PC-3 (cell line): ENCODE results near the gene ARFIP1. TPM values are rescaled to one million over a fixed set of nuclear protein-coding genes. Genes with fewer than 3 reads are reported as not detected.

Source experiments
- ATAC-seq: fragments of 200-7000 bp; cut with Tn5 transposase; 2 replicates; pipeline ENCODE4 v1.9.1; 2020; ENCODE audit warnings: mild to moderate bottlenecking, moderate library complexity
- BruUV-seq: library from RNA; stranded (reverse); fragments of 400-500 nt; replicated peaks from 2 replicates; lab custom pipeline; 2021; lab: Mats Ljungman, UMichigan
- CTCF ChIA-PET: fragments of 300-600 bp; sonication (Branson Sonifier 250); formaldehyde crosslinking; loops from one replicate; lab custom pipeline; 2022; ENCODE audit warnings: antibody characterized with exemption; lab: Charles Lee
- POLR2A ChIA-PET: fragments of 300-600 bp; sonication (Branson Sonifier 250); formaldehyde crosslinking; loops from one replicate; lab custom pipeline; 2022; ENCODE audit warnings: antibody characterized with exemption; ENCODE audit not compliant: unreplicated experiment; lab: Charles Lee
- DNase-seq: peaks from one replicate; pipeline ENCODE4 v3.0.0-alpha.2; 2015
- H2AFZ ChIP-seq: fragments of 300-600 bp; sonication (generic); 2 replicates; pipeline ENCODE4 v1.6.0; 2016; ENCODE audit warnings: antibody characterized with exemption, low read length
- H3F3A ChIP-seq: fragments of 300-600 bp; sonication (generic); one replicate; pipeline ENCODE4 v1.6.0; 2017; ENCODE audit warnings: antibody characterized with exemption, low read length, control low read depth, mild to moderate bottlenecking; ENCODE audit not compliant: unreplicated experiment
- H3K27ac ChIP-seq: fragments of 300-600 bp; sonication (generic); 2 replicates; pipeline ENCODE4 v1.5.1; 2016; ENCODE audit warnings: mild to moderate bottlenecking, low read length
- H3K27me3 ChIP-seq: fragments of 300-600 bp; sonication (generic); 2 replicates; pipeline ENCODE4 v1.6.1; 2016; ENCODE audit warnings: low read length, mixed read lengths
- H3K36me3 ChIP-seq: fragments of 300-600 bp; sonication (generic); 2 replicates; pipeline ENCODE4 v1.6.1; 2016; ENCODE audit warnings: low read depth, mixed run types, low read length, mixed read lengths
- H3K4me1 ChIP-seq: fragments of 300-600 bp; sonication (generic); 2 replicates; pipeline ENCODE4 v1.5.1; 2016; ENCODE audit warnings: low read length; ENCODE audit not compliant: insufficient read depth
- H3K4me2 ChIP-seq: fragments of 300-600 bp; sonication (generic); 2 replicates; pipeline ENCODE4 v1.6.0; 2016; ENCODE audit warnings: low read length
- H3K4me3 ChIP-seq: fragments of 300-600 bp; sonication (generic); 2 replicates; pipeline ENCODE4 v1.5.1; 2016; ENCODE audit warnings: mild to moderate bottlenecking, low read length, mixed read lengths
- H3K79me2 ChIP-seq: fragments of 300-600 bp; sonication (generic); 2 replicates; pipeline ENCODE4 v1.6.1; 2017; ENCODE audit warnings: low read length, mixed read lengths
- H3K9ac ChIP-seq: fragments of 300-600 bp; sonication (generic); 2 replicates; pipeline ENCODE4 v1.6.0; 2016; ENCODE audit warnings: mild to moderate bottlenecking, low read length
- H3K9me2 ChIP-seq: fragments of 300-600 bp; sonication (generic); replicated peaks from 2 replicates; pipeline ENCODE4 v1.6.1; 2016; ENCODE audit warnings: mixed run types, low read length, mixed read lengths
- H3K9me3 ChIP-seq: fragments of 300-600 bp; sonication (generic); 2 replicates; pipeline ENCODE4 v1.6.1; 2016; ENCODE audit warnings: low read length, mixed read lengths
- H4K20me1 ChIP-seq: fragments of 300-600 bp; sonication (generic); 2 replicates; pipeline ENCODE4 v1.6.1; 2016; ENCODE audit warnings: low read length, mixed read lengths
- CTCF ChIP-seq: fragments of 300-600 bp; sonication (generic); conservative IDR thresholded peaks from 2 replicates; pipeline ENCODE4 v1.5.1; 2017; ENCODE audit warnings: antibody characterized with exemption, low read depth, mild to moderate bottlenecking, low read length
- EZH2 ChIP-seq: fragments of 300-600 bp; sonication (generic); IDR thresholded peaks from one replicate; pipeline ENCODE4 v1.6.1; 2017; ENCODE audit warnings: antibody characterized with exemption, mild to moderate bottlenecking, low read length; ENCODE audit not compliant: unreplicated experiment
- EZH2phosphoT487 ChIP-seq: fragments of 300-600 bp; sonication (generic); IDR thresholded peaks from 2 replicates; pipeline ENCODE4 v1.6.1; 2018; ENCODE audit warnings: mild to moderate bottlenecking, antibody characterized with exemption, low read length, borderline replicate concordance
- intact Hi-C: fragments of 100-400 bp; cut with micrococcal nuclease; formaldehyde crosslinking; loops from 2 replicates; pipeline ENCODE4 v1.9.0; 2023
- total RNA-seq: library from RNA; depleted of rRNA; stranded (reverse); fragments of >200 nt; gene quantifications from 2 replicates; pipeline ENCODE4 v1.2.3, GENCODE V29; 2014

The ARFIP1 gene
- total RNA-seq, 1 experiment from 2014 or later: 23.5 TPM

GRCh38 chr4:152881974-152882373 is 102.2 kb downstream of the ARFIP1 start:
- Histone ChIP-seq H3K27me3 (no peaks in the 10 kb centered on the region), H3K27ac (no peak overlapping the region), H3K79me2 (no peaks in the 10 kb centered on the region), H2AFZ (no peak overlapping the region), H3K9me2 (no peaks in the 10 kb centered on the region), H4K20me1 (no peaks in the 10 kb centered on the region), H3K4me1 (no peaks in the 10 kb centered on the region), H3K36me3 (no peaks in the 10 kb centered on the region), H3F3A (no peaks in the 10 kb centered on the region), H3K9me3 (no peaks in the 10 kb centered on the region), H3K9ac (no peak overlapping the region), H3K4me2 (no peak overlapping the region), H3K4me3 (no peak overlapping the region)
- ATAC-seq (no peak), DNase-seq (no peak)
- ChIA-PET CTCF (no interaction called here), POLR2A (no interaction called here)
- intact Hi-C loops: no loop called here
- no TSS peak for BruUV-seq
- no peak for TF ChIP-seq EZH2phosphoT487
- no peak for TF ChIP-seq EZH2
- TF ChIP-seq CTCF: no peak

- Histone ChIP-seq H3K9ac (no peak overlapping the region), H3F3A (no peaks in the 10 kb centered on the region), H3K4me1 (no peaks in the 10 kb centered on the region), H3K27ac (no peak overlapping the region), H2AFZ (no peak overlapping the region), H3K27me3 (no peaks in the 10 kb centered on the region), H3K4me2 (no peak overlapping the region), H3K4me3 (no peak overlapping the region), H3K79me2 (no peaks in the 10 kb centered on the region), H3K9me2 (no peaks in the 10 kb centered on the region), H3K9me3 (no peaks in the 10 kb centered on the region), H4K20me1 (no peaks in the 10 kb centered on the region), H3K36me3 (no peaks in the 10 kb centered on the region)
- POLR2A ChIA-PET: no interaction called here
- ATAC-seq: no peak
- intact Hi-C loops: no loop called here
- DNase-seq: no peak
- BruUV-seq: no TSS peak
- TF ChIP-seq EZH2: no peak
- TF ChIP-seq CTCF: no peak
- TF ChIP-seq EZH2phosphoT487: no peak
- CTCF ChIA-PET: no interaction called here
These were observed 105.4 kb downstream of the ARFIP1 start for GRCh38 chr4:152885185-152885584.

- ChIA-PET CTCF (no interaction called here), POLR2A (no interaction called here)
- no peak for DNase-seq
- Histone ChIP-seq H3K4me3 (no peak overlapping the region), H3K9ac (no peak overlapping the region), H4K20me1 (no peaks in the 10 kb centered on the region), H3K27me3 (no peaks in the 10 kb centered on the region), H3K4me1 (no peaks in the 10 kb centered on the region), H3K9me2 (no peaks in the 10 kb centered on the region), H3F3A (no peaks in the 10 kb centered on the region), H3K36me3 (no peaks in the 10 kb centered on the region), H3K27ac (no peak overlapping the region), H3K4me2 (no peak overlapping the region), H2AFZ (no peak overlapping the region), H3K9me3 (no peaks in the 10 kb centered on the region), H3K79me2 (no peaks in the 10 kb centered on the region)
- TF ChIP-seq CTCF (no peak), EZH2phosphoT487 (no peak), EZH2 (no peak)
- intact Hi-C loops: no loop called here
- no peak for ATAC-seq
- BruUV-seq: no TSS peak
These were observed 106.4 kb downstream of the ARFIP1 start for GRCh38 chr4:152886201-152886600.
